ENCODE measurements around the gene NUP210. TPM values are rescaled to one million over a fixed set of nuclear protein-coding genes. Genes with fewer than 3 reads are reported as not detected.

The NUP210 gene
- total and polyA plus RNA-seq, 2 of the 13 experiments (the other 11 are each of a cell fraction or from before 2014, with no cell fraction given): 31.6 to 35.2 TPM

- TF ChIP-seq ZBTB26 (CRISPR knock-in tag; IDR thresholded peaks at IDR 0.05; ENCODE audit: borderline replicate concordance) (no peak), ZNF331 (CRISPR knock-in tag; IDR thresholded peaks at IDR 0.05) (no peak), CHD4 (IDR thresholded peaks at IDR 0.05; ENCODE audit: borderline replicate concordance, low read length) (no peak), ETV5 (CRISPR knock-in tag; IDR thresholded peaks at IDR 0.05; ENCODE audit: borderline replicate concordance) (0 out of 2 replicates have a peak, but pooled peaks have one; percentile 4), CENPT (CRISPR knock-in tag; IDR thresholded peaks at IDR 0.05; ENCODE audit: low read depth) (no peak), AGO2 (optimal IDR thresholded peaks at IDR 0.05; ENCODE audit: low read depth, low read length) (peak; percentile 54), GLI4 (CRISPR knock-in tag; IDR thresholded peaks at IDR 0.05; ENCODE audit: borderline replicate concordance) (peak; percentile 70; the same call in 1 of the 2 replicates), PCBP2 (optimal IDR thresholded peaks at IDR 0.05; ENCODE audit: low read depth, low read length, poor library complexity, severe bottlenecking) (no peak), EED (CRISPR knock-in tag; IDR thresholded peaks at IDR 0.05) (no peak), RBM39 (IDR thresholded peaks at IDR 0.05; ENCODE audit: low read depth, low read length, poor library complexity, severe bottlenecking) (peak; percentile 68), NR2F2 (IDR thresholded peaks at IDR 0.05; ENCODE audit: borderline replicate concordance, low read depth) (no peak), ZNF703 (CRISPR knock-in tag; IDR thresholded peaks at IDR 0.05; ENCODE audit: borderline replicate concordance) (peak; percentile 67; the same call in 1 of the 2 replicates), PHF8 (CRISPR knock-in tag; IDR thresholded peaks at IDR 0.05) (peak; percentile 56), ZNF430 (CRISPR knock-in tag; IDR thresholded peaks at IDR 0.05) (0 out of 2 replicates have a peak, but pooled peaks have one; percentile 20), SCMH1 (CRISPR knock-in tag; IDR thresholded peaks at IDR 0.05; ENCODE audit: borderline replicate concordance) (no peak), MAZ (IDR thresholded peaks at IDR 0.05; ENCODE audit: borderline replicate concordance, low read depth, low read length) (no peak), MAZ (CRISPR knock-in tag; IDR thresholded peaks at IDR 0.05; ENCODE audit: low read depth) (0 out of 2 replicates have a peak, but pooled peaks have one; percentile 3), THAP9 (CRISPR knock-in tag; IDR thresholded peaks at IDR 0.05; ENCODE audit: borderline replicate concordance) (0 out of 2 replicates have a peak, but pooled peaks have one; percentile 41), HOXA7 (CRISPR knock-in tag; IDR thresholded peaks at IDR 0.05) (no peak), PREB (CRISPR knock-in tag; IDR thresholded peaks at IDR 0.05) (0 out of 2 replicates have a peak, but pooled peaks have one; percentile 23), GATAD2A (CRISPR knock-in tag; IDR thresholded peaks at IDR 0.05) (no peak), ZNF704 (CRISPR knock-in tag; IDR thresholded peaks at IDR 0.05; ENCODE audit: borderline replicate concordance) (0 out of 2 replicates have a peak, but pooled peaks have one; percentile 23)
Measured at GRCh38 chr3:13419505-13420044, 547 bp downstream of the NUP210 start (continued).

Measured in HepG2 (cell line).